AG09319 (cell line): ENCODE measurements around the gene ARHGAP19.

Experiments used
- DNase-seq: peaks from one replicate; pipeline ENCODE4 v3.0.0-alpha.2; 2010; ENCODE audit warnings: low read depth; ENCODE audit errors: extremely low read depth
- CTCF ChIP-seq: IDR thresholded peaks from 2 replicates; pipeline ENCODE4 v1.5.1; 2011; ENCODE audit warnings: low read depth, mild to moderate bottlenecking, inconsistent platforms, low read length, moderate library complexity

Gene ARHGAP19

DNA sequence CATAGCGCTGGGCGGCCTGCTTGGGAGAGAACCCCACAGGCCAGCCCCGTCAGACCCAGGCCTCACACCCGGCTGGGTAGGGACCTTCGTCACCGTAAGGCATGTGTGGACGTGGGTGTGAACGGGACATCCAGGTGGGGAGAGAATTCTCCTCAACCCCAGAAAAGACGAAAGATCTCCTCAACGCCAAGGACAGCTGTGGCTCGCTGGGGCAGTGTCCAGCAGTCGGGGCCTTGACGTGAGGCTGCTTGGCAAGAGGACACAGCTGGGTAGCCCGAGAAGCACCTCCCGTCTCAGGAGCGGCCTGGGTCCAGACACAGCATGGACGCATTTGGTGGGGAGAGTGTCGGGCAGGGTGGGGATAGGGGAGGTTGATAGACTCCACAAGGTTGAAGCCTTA lies 105.5 kb downstream of the ARHGAP19 start:
- no peak for TF ChIP-seq CTCF
- no peak for DNase-seq

DNA sequence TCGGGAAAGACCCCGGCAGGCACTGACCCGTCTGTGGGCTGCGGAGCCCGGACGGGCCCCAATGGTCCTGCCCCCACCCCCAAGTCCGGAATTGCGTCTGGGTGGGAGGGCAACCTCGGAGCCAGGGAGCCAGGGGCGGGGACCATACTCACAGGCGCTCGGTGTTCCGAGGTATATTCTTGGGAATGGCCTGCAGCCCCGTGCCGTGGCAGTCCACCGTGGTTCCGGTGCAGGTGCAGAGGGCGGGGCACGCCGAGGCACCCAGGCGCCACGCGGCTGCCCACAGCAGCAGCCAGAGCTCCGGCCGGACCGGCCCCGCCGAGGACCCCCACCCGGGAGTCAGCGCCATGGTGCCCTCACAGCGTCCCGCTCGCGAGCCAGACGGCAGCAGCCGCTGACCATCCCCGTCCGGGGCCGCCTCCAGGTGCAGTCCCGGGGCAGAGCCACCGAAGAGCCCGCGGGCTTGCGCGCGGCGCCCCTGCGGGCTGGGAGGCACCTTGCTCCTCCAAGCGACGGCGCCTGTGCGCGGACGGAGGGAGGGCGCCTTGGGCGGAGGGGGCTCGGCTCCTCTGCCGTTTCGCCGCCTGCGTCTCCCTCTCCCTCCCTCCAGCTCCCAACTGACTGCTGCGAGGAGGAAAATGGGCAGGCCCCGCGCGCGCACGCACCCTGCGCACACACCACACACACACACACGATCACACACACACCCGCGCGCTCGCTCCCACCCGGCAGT lies 106.9 kb downstream of the ARHGAP19 start, which contains the start of gene SLIT1:
SLIT1 (minus strand) TSS at position 634 of the 733 bp plus-strand sequence; CDS start at position 349, 285 bp downstream.
- TF ChIP-seq CTCF = no peak
- no peak for DNase-seq

DNA sequence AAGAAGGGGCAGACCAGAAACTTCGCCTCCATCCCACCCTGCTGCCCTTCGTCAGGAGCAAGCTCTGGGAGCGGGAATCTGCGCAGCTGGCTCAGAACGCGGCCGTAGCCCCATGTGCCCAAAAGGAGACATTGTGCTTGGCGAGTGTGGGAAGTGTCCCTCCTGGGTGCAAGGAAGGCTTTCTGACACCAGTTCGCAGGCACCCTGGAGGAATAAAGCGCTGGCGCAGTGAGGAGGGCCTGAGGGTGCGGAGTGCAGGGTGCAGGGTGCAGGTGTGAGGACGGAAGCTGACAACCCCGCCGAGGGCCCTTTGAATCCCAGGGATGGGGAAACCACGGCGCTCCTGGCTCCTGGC lies 107.5 kb downstream of the ARHGAP19 start:
- DNase-seq = no peak
- no peak for TF ChIP-seq CTCF

DNA sequence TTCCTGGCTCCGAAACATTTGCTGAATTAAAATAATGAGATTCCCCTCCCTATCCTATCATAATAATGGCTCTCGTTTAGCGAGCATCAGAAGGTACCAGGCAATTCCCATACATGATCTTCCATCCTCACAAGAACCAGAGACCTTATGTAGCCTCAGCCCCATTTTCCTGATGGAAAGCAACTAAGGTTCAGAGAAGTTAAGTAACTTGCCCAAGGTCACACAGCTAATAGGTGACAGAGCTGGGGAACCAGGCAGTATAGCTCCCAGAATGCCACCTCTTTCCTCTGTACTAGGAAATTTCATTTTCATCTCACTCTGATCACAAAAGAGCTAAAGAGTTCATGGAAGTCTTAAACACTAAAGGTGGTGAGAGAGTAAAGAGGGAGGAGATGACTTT lies 109.1 kb downstream of the ARHGAP19 start:
- DNase-seq = no peak
- TF ChIP-seq CTCF = no peak

GRCh38 chr10:97182288-97182990 lies 110.0 kb downstream of the ARHGAP19 start:
- DNase-seq = no peak
- TF ChIP-seq CTCF = no peak

GRCh38 chr10:97180986-97181385 lies 111.5 kb downstream of the ARHGAP19 start:
- DNase-seq = no peak
- TF ChIP-seq CTCF = no peak

DNA sequence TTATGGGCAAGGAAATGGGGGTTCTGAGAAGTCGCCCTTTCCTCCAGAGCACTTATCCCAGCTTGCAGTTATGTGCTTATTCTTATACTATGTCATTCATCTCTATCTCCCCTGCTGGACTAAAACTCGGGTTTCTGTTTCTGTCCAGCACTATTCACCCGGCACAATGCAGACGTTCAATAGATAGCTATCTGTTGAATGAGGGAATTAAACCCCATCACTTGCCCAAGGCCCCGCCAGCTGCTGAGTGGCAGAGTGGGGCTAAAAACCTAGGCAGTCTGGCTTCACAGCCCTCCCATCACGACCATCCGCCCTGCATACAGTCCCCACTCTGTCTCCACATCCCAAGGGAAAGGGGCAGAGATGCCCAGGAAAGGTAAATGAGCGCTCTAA lies 112.1 kb downstream of the ARHGAP19 start:
- DNase-seq = no peak
- no peak for TF ChIP-seq CTCF
